ENCODE results near the gene PARD3B. TPM values are rescaled to one million over a fixed set of nuclear protein-coding genes. Genes with fewer than 3 reads are reported as not detected.

Gene PARD3B, protein sequence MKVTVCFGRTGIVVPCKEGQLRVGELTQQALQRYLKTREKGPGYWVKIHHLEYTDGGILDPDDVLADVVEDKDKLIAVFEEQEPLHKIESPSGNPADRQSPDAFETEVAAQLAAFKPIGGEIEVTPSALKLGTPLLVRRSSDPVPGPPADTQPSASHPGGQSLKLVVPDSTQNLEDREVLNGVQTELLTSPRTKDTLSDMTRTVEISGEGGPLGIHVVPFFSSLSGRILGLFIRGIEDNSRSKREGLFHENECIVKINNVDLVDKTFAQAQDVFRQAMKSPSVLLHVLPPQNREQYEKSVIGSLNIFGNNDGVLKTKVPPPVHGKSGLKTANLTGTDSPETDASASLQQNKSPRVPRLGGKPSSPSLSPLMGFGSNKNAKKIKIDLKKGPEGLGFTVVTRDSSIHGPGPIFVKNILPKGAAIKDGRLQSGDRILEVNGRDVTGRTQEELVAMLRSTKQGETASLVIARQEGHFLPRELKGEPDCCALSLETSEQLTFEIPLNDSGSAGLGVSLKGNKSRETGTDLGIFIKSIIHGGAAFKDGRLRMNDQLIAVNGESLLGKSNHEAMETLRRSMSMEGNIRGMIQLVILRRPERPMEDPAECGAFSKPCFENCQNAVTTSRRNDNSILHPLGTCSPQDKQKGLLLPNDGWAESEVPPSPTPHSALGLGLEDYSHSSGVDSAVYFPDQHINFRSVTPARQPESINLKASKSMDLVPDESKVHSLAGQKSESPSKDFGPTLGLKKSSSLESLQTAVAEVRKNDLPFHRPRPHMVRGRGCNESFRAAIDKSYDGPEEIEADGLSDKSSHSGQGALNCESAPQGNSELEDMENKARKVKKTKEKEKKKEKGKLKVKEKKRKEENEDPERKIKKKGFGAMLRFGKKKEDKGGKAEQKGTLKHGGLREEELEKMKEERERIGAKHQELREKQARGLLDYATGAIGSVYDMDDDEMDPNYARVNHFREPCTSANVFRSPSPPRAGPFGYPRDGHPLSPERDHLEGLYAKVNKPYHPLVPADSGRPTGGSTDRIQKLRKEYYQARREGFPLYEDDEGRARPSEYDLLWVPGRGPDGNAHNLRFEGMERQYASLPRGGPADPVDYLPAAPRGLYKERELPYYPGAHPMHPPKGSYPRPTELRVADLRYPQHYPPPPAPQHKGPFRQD (N-terminal part only)
- total RNA-seq: 29.4 TPM
- long read RNA-seq, partial matches to known transcripts: 2 of 13 reads
- long read RNA-seq, other reads (novel, unspliced or antisense): 11 of 13 reads

DNA sequence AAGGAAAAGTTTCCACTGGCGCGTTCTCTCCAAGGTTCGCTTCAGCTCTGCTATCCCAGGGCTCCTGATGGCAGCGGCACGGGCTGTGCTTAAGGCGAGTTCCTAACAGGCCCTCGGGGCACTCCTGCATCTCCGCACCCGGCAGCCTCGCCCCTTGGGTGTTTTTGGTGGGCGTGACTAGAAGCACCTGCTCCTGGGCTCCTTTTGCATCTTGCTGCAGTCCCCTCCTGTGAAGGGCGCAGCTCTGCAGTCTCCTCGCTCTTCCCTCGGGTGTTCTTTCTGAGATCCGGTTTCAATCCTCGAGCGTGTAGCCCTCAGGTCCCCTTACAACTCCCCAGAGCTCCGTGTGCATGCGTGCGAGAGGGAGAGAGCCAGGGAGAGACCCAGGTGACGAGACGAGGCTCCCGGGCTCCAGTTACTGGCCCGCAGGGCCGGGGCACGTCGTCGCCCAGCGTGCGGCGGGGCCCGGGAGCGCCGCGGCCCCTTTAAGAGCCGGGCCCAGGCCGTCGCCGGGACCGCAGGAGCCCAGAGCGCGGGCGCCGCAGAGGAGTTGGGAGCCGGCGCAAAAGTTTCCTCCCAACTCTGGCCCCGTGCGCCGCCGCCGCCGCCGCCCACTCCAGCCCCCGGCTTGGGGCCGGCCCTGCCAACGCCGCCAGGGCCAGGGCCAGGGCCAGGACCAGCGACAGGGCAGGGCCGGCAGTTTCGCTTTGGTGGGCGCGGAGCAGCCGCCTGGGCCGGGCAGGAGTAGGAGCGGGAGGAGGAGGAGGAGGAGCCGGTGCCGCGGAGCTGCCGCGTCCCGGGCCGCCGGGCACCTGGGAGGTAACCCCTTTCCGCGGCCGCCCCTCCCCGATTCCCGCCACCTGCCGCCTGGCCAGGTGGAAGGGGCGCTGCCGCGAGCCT is at the start of gene PARD3B:
Gene PARD3B, plus strand, starts transcription at position 515 of the 900 bp plus-strand sequence. CDS start 525 bp downstream, outside the sequence.
- DNase-seq (ENCODE audit: low spot score): no peak

DNA sequence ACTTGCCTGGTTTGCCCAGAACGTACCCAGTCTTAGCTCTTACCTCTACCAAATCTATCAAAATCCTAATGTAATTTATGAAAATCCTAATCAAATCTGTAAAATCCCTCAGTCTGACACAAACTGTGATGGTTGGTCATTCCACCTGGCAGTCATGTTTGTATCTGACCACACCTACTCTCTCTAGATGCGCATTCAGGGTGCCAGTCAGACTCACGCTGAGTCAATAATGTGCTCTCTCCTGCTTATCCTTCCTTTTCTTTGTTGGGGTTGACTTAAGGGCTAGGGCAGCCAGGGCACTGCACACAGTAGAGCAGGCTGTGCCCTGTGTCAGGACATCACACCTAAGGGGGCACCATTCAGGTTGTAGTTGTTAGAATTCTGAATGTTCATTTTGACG is 48.5 kb upstream of the PARD3B start:
- no peak for DNase-seq (ENCODE audit: low spot score)

DNA sequence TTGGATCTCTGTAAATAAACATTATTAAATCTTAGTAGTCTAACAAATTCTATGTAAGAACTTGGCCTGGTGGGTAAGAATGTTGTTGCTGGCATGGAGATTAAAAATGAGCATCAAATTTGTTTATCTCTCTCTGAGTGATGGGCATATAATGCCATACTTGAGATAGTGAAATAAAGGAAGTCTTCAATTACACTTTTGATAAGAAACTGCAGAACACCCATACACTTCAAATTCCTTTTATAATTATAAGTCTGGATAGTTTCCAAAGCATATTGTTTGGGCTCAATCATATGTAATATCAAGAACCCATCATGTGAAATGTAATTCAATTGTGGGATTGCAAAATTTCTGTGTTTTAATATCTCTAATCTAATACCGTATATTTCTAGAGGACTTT is 47.4 kb upstream of the PARD3B start:
- DNase-seq (ENCODE audit: low spot score): no peak

DNA sequence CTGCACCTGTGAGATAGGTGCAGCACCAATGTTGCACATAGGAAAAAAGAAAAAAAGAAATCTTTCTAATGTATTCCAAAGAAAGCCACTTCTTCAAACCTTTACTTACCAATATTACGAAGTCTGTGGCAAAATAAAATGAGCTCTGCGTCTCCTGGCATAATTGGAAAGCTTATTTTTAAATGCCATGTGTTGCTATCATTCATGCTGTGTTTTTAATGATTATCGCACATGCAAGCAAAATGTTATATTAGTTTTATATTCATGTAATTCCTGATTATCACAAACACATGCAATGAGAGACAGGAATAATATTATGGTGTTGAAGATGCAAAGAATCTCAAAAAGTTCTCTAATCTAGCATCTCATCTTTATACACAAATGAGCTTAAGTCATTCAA is 47.0 kb upstream of the PARD3B start:
- no peak for DNase-seq (ENCODE audit: low spot score)

DNA sequence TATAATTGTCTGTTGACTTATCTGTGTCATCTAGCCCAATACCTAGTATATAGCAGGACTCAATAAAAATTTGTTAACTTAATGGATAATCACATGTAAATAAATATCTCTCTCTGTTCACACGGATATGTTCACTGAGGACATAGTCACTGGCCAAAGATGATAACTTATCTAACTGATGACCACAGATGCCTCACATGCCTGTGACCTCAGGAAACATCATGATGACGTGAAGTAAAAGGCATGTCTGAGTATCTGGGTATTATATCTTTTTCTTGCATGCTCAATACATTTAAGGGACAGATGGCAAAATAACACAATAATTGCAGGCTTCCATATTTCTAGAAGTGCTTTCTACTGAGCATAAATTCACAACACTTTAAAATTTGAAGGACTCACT is 41.4 kb upstream of the PARD3B start:
- no peak for DNase-seq (ENCODE audit: low spot score)

DNA sequence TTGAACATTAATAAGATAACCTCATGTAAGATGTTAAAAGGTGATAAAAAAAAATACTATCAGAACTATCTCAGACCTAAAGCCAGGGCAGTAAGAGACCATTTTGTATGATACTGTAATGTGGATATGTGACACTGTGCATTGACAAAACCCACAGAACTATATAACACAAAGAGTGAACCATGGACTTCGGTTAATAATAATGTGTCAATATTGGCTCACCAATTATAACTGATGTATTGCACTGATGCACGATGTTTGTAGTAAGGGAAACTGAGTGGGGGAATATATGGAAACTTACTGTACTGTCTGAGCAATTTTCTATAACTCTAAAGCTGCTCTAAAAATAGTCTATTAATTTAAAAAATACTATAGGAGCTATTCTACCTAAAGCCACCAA is 40.7 kb upstream of the PARD3B start:
- DNase-seq (ENCODE audit: low spot score): no peak

DNA sequence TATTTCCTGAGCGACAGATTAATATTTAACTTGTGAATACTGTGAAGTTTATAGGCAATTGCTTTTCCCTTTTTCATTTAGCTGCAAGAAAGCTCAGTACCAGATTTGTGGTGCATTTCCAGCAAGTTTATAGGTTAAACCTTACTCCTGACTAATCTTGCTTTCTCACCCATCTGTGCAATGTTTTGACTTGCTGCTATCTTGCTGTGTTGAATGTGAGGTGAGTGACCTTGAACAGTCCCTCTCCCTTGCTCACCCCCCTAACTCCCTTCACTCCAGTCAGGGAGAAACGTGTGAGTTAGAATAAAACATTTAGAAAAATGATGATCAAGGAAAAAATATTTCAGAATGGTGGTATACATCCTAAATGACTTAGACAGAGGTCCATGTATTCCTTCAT is 39.8 kb upstream of the PARD3B start:
- no peak for DNase-seq (ENCODE audit: low spot score)

DNA sequence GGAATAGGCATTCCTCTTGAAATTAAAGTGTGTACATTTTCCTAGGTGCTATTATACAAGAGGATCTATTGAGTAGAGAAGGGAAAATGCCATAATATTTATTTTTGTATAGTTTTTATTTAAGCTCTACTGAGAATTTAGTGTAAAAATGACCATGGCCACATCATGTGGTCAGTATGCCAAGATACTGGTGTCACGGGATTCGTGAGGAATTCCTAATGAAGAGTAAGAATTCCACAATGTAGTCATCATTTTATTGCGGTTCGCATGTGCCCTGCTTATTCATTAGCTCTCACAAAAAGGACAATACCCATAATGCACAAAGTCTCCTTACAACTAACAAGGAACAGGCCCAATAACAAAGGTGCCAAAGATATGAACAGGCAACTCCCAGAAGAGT is 39.3 kb upstream of the PARD3B start:
- no peak for DNase-seq (ENCODE audit: low spot score)

DNA sequence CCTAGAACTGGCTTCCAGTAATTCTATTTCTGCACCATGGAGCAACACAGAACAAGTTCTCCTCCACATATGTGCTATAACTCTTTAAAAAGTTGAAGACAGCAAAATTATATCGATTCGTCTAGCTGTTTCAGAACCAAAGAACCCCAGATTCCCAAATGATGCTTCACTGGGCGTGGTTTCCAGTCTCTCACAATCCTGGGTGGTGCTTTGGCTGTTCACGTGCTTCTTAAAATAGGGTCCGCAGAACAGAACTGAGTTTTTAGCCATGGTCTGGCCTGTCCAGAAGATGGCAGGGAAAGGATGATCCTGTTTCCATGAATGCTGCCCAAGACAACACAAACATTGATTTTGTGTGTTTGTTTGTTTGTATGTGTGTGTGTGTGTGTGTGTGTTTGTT is 37.6 kb upstream of the PARD3B start:
- no peak for DNase-seq (ENCODE audit: low spot score)

DNA sequence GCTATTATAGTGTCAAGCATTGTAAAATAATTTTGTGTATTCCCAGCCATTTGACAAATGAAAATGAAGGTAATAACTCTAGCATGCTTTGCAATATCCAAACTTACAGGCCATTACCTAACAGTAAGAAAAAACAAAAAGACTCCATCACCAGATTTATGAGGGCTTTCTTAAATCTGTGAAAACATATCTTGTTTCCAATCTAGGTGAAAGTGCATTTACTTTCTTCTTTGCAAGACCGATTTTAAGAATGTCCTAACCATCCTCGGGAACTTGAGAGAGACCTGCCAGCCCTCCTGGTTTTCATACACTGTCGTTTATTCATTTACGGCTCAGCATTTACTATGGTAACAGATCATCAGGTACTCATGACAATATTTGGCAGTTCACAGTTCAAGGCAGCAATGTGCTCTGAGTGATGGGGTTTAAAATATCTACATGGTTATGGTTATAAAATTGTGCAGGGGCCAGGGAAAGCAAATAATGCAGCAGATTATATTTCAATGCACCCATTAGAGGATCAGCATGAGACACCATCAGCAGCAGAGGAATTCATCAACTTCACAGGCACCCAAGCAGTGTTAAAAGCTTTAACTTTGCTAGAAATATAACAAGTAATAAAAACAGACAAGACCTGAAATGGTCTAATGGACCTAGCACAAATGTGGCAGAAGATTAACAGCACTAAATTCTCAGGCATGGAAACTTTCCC is 34.4 kb upstream of the PARD3B start:
- no peak for DNase-seq (ENCODE audit: low spot score)

DNA sequence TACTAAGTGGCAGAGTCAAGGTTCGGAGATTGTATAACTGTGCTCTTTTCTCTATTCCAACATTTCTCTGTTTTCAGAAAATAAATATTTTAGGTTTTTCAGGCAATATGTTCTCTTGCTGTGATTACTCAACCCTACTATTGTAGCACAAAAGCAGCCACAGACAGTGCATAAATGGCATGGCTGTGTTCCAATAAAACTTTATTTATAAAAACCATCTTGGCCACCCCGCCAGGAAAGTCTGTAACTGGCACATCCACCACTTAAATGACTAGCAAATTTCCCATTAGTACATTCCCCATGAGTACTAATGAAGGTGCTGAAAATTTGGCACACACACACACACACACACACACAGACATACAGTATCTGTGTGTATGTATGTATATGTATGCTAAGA is 30.8 kb upstream of the PARD3B start:
- DNase-seq (ENCODE audit: low spot score): no peak

DNA sequence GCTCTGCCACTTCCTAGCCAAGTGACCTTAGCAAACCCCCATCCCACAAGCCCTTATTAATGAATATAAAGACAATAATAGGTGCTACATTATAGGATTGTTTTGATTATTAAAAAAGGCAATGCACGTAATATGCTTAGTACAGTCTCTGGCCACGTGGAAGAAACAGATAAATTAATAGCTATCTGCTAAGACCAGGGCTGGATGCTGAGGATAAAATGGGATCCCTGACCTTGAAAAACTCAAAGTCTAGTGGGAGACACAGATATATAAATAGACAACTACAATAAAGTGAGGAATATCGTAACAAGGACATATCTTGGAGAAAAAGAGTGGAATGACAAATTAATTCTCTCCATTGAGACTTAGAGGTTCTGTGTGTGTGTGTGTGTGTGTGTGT is 29.9 kb upstream of the PARD3B start:
- DNase-seq (ENCODE audit: low spot score): no peak

DNA sequence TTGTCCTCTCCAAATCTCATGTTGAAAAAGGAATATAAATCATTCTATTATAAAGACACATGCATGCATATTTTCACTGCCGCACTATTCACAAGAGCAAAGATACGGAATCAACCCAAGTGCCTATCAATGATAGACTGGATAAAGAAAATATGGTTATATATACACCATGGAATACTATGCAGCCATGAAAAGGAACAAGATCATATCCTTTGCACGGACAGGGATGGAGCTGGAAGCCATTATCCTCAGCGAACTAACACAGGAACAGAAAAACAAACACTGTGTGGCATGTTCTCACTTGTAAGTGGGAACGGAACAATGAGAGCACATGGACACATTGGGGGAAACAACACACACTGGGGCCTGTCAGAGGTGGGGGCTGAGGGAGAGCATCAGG is 28.1 kb upstream of the PARD3B start:
- no peak for DNase-seq (ENCODE audit: low spot score)

DNA sequence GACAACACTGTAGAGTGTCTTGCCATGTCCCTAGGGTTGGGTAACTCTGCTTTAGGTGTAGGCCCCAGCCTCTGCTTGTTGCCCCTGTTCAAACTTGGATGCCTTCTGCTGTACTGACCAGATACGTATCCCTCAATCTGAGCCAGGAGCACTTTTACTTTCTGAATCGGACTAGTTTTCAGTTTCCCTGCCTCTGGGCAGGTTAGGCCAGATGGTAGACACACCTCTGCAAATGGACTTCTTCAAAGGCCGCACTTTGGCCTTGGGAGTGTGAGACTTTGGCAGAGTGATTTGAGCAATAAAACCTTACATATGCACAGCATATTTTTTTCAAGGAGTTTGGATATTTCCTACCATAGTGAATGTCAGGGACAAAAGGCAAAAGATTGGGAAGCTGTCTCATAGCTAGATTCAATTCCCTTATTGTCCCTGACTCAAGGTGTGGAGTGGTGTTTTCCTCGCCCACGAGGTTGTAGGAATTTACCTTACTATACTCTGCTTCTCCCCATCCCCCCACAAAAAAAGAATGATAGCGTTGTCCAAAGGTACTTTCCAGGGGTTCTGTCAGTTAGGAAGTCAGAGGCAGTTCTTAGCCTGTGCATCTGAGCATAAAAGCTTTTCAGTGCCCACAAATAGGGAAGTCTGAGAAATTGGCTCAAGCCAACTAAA is 15.3 kb upstream of the PARD3B start:
- DNase-seq (ENCODE audit: low spot score): no peak

DNA sequence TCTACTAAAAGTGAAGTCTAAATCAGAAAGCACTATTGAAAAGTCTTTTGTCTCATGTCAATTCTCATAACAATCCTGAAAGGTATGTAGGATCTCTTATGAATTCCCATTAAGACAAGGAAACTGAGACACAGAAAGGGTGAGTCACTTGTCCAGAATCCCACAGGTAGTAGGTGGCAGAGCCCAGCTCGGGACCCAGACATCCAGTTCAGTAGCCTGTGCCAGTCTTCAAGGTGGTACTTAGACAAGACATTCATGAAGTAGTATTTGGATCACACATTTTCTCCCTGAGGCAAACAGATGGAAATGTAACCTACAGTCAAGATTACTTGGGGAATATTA is 14.8 kb upstream of the PARD3B start:
- no peak for DNase-seq (ENCODE audit: low spot score)

DNA sequence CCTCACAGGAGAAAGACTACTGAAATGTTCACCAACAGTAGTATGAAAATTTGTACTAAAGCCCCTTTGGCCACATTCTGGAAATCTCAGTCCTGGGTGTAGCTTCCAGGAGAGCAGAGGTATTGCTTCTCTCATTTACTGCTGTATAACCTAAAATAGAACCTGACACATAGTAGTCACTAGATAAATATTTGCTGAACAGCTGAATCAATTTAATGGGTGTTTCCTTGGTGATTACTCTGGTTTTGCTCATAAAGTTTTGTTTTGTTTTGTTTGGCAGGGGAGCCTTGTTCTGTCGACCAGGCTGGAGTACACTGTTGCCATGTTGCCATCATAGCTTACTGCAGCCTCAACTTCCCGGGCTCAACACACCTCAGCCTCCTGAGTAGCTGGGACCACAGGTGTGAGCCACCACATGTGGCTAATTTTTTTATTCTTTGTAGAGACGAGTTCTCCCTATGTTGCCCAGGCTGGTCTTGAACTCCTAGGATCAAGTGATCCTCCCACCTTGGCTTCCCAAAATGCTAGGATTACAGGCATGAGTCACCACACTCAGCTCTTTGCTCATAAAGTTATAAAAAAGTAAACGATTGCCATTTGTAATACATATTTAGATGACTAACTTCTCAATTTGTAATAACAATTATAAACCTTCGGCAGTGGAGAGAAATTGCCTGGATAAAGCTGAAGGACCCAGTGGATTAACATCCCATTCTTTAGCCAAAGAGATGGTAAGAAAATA is 11.5 kb upstream of the PARD3B start:
- DNase-seq (ENCODE audit: low spot score): no peak

DNA sequence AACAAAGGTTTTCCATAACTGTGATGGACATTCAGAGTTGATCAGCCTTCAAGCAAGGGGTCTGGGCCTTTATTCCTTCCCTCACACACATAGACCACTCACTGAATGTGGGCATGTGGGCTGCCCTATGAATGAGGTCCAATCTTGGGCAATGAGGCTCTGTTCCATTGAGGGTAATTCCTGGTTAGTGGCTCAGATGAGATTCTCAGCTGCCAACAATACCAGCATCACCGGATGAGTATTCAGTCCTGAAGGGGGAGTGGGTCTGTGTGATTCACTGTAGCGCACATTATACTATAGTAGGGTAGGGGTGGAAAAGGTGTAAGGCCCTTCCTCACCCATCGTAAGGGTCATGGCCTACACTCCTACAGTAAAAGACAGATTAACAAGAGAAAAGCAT is 9.9 kb upstream of the PARD3B start:
- DNase-seq (ENCODE audit: low spot score): no peak

DNA sequence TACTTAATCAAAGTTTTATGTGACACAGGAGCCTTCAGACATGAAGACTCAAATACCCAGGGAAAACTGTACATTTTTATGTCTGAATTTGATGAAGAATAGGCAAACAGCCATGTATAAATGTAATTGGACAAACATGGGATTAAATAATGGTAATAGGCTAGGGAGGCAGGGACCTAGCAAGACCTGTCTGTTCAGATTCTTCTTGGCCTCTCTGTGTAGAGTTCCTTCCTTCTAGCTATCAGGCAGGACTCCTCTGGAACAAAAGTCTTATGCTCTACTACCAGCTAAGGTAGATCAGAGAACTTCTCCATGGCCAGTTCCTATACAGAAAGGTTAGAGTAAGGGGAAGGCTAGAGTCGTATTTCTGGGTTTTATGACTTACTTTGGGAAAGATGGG is 9.5 kb upstream of the PARD3B start:
- no peak for DNase-seq (ENCODE audit: low spot score)
